Neural progenitor cell (in vitro differentiated cells): ENCODE measurements around the gene MPP1.

Source experiments
- CTCF ChIP-seq: fragments of 200-600 bp; sonication (generic); IDR thresholded peaks from 2 replicates; pipeline ENCODE4 v1.5.1; 2017; ENCODE audit warnings: antibody characterized with exemption, mild to moderate bottlenecking
- EZH2 ChIP-seq: fragments of 200-600 bp; sonication (generic); IDR thresholded peaks from 2 replicates; pipeline ENCODE4 v1.6.1; 2017; ENCODE audit warnings: antibody characterized with exemption, mild to moderate bottlenecking, moderate library complexity
- EZH2phosphoT487 ChIP-seq: fragments of 200-600 bp; sonication (generic); IDR thresholded peaks from 2 replicates; pipeline ENCODE4 v1.6.1; 2017; ENCODE audit warnings: antibody characterized with exemption

GRCh38 chrX:154813801-154814200 is 8.5 kb upstream of the MPP1 start:
- TF ChIP-seq CTCF (no peak), EZH2 (no peak), EZH2phosphoT487 (no peak)
